Sigmoid colon (tissue), 7 donors: Measurements from ENCODE around the gene TCP11. TPM values are rescaled to one million over a fixed set of nuclear protein-coding genes. Genes with fewer than 3 reads are reported as not detected.

ENCODE experiments used
- DNase-seq: peaks from one replicate; pipeline ENCODE4 v3.0.0-alpha.2; 2019
- H3K27ac ChIP-seq, 4 donors: fragments of 200-600 bp; sonication (generic); one replicate each; pipeline ENCODE4 v1.5.1; 2016 to 2019; ENCODE audit warnings: mild to moderate bottlenecking in 1 of 4
- H3K27me3 ChIP-seq, 3 donors: fragments of 200-600 bp; sonication (generic); one replicate each; pipeline ENCODE4 v1.5.1; 2019; ENCODE audit warnings: mild to moderate bottlenecking in 1 of 3
- H3K36me3 ChIP-seq, 4 donors: fragments of 200-600 bp; sonication (generic); one replicate each; pipeline ENCODE4 v1.5.1; 2016 to 2019
- H3K4me1 ChIP-seq, 4 donors: fragments of 200-600 bp; sonication (generic); one replicate each; pipeline ENCODE4 v1.5.1; 2017 to 2019
- H3K4me3 ChIP-seq, 4 donors: fragments of 200-600 bp; sonication (generic); one replicate each; pipeline ENCODE4 v1.5.1; 2017 to 2019; ENCODE audit warnings: mild to moderate bottlenecking in 2 of 4, moderate library complexity in 1 of 4
- H3K9me3 ChIP-seq, 4 donors: fragments of 200-600 bp in 3 of 4; sonication (generic) in 3 of 4; one replicate each; pipeline versions ENCODE4 v1.5.1 to v1.6.1; 2013 to 2019
- CTCF ChIP-seq, 4 experiments: fragments of 450-650 bp in 3 of 4; fragments of 200-600 bp in 1 of 4; IDR thresholded peaks; one replicate each; pipeline ENCODE4 v1.5.1; 2016 to 2019; ENCODE audit warnings: antibody characterized with exemption in 4 of 4, mild to moderate bottlenecking in 3 of 4, moderate library complexity in 2 of 4
- EP300 ChIP-seq, 4 donors: sonication (generic); formaldehyde crosslinking; IDR thresholded peaks; one replicate each; pipeline ENCODE4 v1.6.1; 2017; ENCODE audit warnings: antibody characterized with exemption in 4 of 4
- POLR2A ChIP-seq, 2 donors: fragments of 450-650 bp; IDR thresholded peaks; one replicate each; pipeline ENCODE4 v1.6.1; 2016; ENCODE audit warnings: antibody characterized with exemption in 2 of 2, mild to moderate bottlenecking in 2 of 2, moderate library complexity in 2 of 2
- POLR2AphosphoS5 ChIP-seq, 4 donors: sonication (generic); formaldehyde crosslinking; IDR thresholded peaks; one replicate each; pipeline ENCODE4 v1.6.1; 2017; ENCODE audit warnings: antibody characterized with exemption in 4 of 4
- WGBS, 2 donors: extraction: QIAGEN DNeasy Blood & Tissue Kit; methylation state at CpG; one replicate each; pipeline ENCODE4 v1.1.7; 2013; 5-methylcytosine and 5-hydroxymethylcytosine counted together
- intact Hi-C: fragments of 100-400 bp; cut with DNase I; formaldehyde crosslinking; loops from one replicate; pipeline ENCODE4 v1.15.1; 2023
- polyA plus RNA-seq, 3 donors: library from polyadenylated mRNA; stranded (reverse); fragments of 200-250 nt; gene quantifications; one replicate each; pipeline ENCODE4 v1.2.3, GENCODE V29; 2013
- total RNA-seq, 4 donors: library from RNA; depleted of rRNA; stranded (reverse); fragments of >200 nt; gene quantifications; one replicate each; pipeline ENCODE4 v1.1.0, GENCODE V29; 2016
- donor health status: healthy with polysubstance abuse.
- donor health status: Bipolar disorder and iron deficiency.
- donor health status: healthy.

The TCP11 gene
- total and polyA plus RNA-seq, 7 donors = 0.66 TPM; not detected in 6

DNA sequence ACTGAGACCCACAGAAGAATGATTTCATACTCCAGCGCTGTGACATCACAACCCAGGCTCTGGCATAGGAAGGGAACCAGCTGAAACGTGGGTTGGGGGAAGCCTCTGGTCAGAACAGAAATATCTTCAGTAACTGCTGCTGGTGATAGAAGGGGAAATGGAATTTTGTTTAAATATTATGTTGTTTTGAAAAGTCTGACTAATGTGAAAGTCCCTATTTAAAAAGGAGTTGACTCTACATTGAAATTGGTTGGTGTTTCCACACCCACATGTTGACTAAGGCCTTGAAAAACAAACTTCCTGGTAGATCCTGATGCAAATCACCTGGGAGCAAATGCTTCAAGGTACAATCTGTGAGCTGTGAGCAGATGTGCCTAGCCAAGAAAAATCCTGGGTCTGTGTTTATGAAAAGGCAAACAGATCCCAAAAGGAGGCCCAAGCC lies 24.5 kb upstream of the TCP11 start:
- Histone ChIP-seq H3K36me3 (no peaks in the 10 kb centered on the region), H3K4me1 (no peaks in the 10 kb centered on the region), H3K9me3 (no peaks in the 10 kb centered on the region), H3K27me3 (no peaks in the 10 kb centered on the region), H3K4me3 (no peak overlapping the region), H3K27ac (no peak overlapping the region)
- WGBS, 2 donors = 51 to 72% methylated on average over 2 of the region's 2 CpGs
- intact Hi-C loops = no loop called here
- no peak for TF ChIP-seq EP300 (IDR thresholded peaks at IDR 0.05)
- TF ChIP-seq POLR2A (IDR thresholded peaks at IDR 0.05) = no peak
- no peak for TF ChIP-seq POLR2AphosphoS5 (IDR thresholded peaks at IDR 0.05)
- TF ChIP-seq CTCF (IDR thresholded peaks at IDR 0.05) = no peak
- no peak for DNase-seq

DNA sequence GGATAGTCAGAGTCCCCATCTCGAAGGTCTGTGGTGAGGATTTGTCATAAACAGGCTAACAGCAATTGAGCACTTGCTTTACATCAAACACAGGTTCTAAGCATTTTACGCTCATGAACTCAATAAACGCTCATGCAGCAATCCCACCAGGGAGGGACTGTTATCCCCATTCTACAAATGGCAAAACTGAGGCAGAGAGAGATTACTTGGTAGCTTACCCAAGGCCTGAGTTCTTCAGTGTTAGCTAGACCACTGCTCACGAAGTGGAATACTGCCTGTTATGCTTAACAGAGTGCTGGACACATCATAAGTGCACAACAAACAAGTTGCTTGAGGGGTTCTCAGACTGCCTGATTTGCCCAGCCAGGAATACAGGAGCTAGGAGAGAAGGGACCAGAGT lies 23.7 kb upstream of the TCP11 start:
- TF ChIP-seq POLR2AphosphoS5 (IDR thresholded peaks at IDR 0.05) (no peak), CTCF (IDR thresholded peaks at IDR 0.05) (no peak), POLR2A (IDR thresholded peaks at IDR 0.05) (no peak), EP300 (IDR thresholded peaks at IDR 0.05) (no peak)
- Histone ChIP-seq H3K27ac (no peak overlapping the region), H3K4me3 (no peak overlapping the region), H3K36me3 (no peaks in the 10 kb centered on the region), H3K27me3 (no peaks in the 10 kb centered on the region), H3K4me1 (no peaks in the 10 kb centered on the region), H3K9me3 (no peaks in the 10 kb centered on the region)
- intact Hi-C loops = no loop called here
- WGBS, 2 donors = 69 to 83% methylated on average over 4 of the region's 4 CpGs
- DNase-seq = no peak

- intact Hi-C loops = no loop called here
- Histone ChIP-seq H3K4me3 (no peak overlapping the region), H3K27ac (no peak overlapping the region), H3K36me3 (no peaks in the 10 kb centered on the region), H3K27me3 (no peaks in the 10 kb centered on the region), H3K9me3 (no peaks in the 10 kb centered on the region), H3K4me1 (no peaks in the 10 kb centered on the region)
- no peak for DNase-seq
- no peak for TF ChIP-seq EP300 (IDR thresholded peaks at IDR 0.05)
- WGBS, 2 donors = 21 to 79% methylated on average over 6 of the region's 6 CpGs
Measured at GRCh38 chr6:35164277-35164676, 23.1 kb upstream of the TCP11 start.

DNA sequence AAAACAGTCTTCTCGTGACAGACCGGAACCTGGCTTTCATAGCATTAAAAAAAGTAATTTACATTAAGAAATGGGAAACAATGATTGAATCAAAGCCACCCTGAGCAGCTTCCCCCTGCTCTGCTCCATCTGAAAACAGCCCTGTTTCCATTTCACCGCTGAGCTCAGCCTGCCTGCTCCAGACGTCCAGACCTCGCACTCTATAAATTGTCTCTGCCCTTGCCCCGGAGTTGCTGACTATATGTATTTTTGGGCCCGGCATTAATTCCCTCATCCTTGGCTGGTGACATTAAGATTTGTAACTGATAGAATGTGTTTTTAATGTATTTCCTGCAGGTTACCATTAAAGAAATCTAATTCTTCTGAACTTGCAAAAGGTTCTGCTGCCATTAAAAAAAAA lies 22.7 kb upstream of the TCP11 start:
- Histone ChIP-seq H3K27ac (no peak overlapping the region), H3K4me1 (no peaks in the 10 kb centered on the region), H3K27me3 (no peaks in the 10 kb centered on the region), H3K4me3 (no peak overlapping the region), H3K36me3 (no peaks in the 10 kb centered on the region), H3K9me3 (no peaks in the 10 kb centered on the region)
- 82 to 85% methylated on average over 7 of the region's 7 CpGs for WGBS, 2 donors
- DNase-seq = no peak
- intact Hi-C loops = no loop called here
- TF ChIP-seq POLR2AphosphoS5 (IDR thresholded peaks at IDR 0.05) (no peak), CTCF (IDR thresholded peaks at IDR 0.05) (no peak), POLR2A (IDR thresholded peaks at IDR 0.05) (no peak), EP300 (IDR thresholded peaks at IDR 0.05) (no peak)

DNA sequence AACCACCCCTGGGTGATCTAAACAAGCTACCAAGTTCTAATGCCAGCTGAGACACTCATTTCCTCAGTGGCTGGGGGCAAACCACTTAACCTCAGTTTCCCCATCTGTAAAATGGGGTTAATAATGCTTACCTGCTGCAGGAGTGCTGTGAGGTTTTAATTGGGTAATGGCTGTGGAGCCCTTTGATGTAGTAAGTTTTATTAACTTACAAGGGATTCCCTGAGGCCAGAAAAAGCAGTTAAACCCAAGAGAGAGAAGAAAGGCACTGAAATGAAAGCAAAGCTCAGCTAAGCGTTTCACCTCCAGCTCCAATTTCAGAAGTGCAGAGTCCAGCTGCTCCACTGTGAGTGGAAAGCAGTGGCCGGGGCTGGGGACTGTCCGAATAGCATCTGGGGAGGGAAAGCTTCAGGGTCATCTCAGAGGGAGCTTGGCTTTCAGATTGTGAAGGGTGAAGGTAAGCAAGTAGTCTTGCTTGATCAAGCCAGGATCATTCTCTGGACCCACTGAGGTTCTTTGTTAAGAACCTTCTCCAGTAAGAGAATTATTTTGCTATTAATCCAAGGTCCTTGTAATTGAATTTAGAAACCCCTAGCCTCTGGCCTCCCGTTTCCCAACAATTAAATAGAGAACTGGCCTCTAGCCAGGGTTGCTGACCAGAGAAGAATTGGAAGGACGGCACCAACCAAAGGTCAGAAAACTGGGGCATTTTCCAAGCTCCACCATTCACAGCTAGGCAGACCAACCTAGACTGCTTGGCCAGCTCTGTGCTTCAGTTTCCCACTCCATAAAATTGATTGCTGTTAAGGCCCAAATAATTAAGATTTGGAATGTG lies 20.9 kb upstream of the TCP11 start:
- Histone ChIP-seq H3K36me3 (no peaks in the 10 kb centered on the region), H3K4me1 (no peaks in the 10 kb centered on the region), H3K9me3 (no peaks in the 10 kb centered on the region), H3K27me3 (no peaks in the 10 kb centered on the region), H3K4me3 (no peak overlapping the region), H3K27ac (no peak overlapping the region)
- no peak for TF ChIP-seq EP300 (IDR thresholded peaks at IDR 0.05)
- TF ChIP-seq POLR2AphosphoS5 (IDR thresholded peaks at IDR 0.05) = no peak
- TF ChIP-seq POLR2A (IDR thresholded peaks at IDR 0.05) = no peak
- TF ChIP-seq CTCF (IDR thresholded peaks at IDR 0.05) = no peak
- WGBS, 2 donors = 62 to 72% methylated on average over 5 of the region's 5 CpGs
- no peak for DNase-seq
- intact Hi-C loops = no loop called here
